VCaP (cell line): ENCODE results near the gene GTPBP3.

Experiments
- H3K27ac ChIP-seq: fragments of 450-650 bp; 2 replicates; pipeline ENCODE4 v1.5.1; 2017
- TF ChIP-seq, protein P1 (sequence below): fragments of 450-650 bp; conservative IDR thresholded peaks from 2 replicates; pipeline ENCODE4 v1.5.1; 2017; ENCODE audit warnings: mild to moderate bottlenecking, moderate library complexity

Gene GTPBP3

DNA sequence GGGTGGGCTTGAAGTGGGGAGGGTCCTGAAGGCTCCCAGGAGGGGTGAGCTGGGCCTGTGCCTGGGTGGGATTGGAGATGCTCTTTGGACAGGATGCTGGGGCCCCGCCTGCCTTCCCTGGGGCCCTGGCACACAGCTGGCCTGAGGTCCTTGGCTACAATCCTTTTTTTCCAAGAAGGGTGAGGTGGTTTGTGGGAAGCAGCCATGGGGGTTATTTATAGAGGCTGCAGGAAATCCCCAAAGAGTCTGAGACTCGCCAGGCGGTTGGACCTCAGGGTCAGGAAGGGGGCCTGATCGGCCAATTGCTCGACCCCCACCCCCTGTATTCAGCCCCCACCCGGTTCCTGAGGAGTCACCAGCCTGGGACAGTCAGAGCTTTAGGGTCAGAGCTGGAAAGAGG is 10.0 kb downstream of the GTPBP3 start:
- H3K27ac ChIP-seq, result no peak overlapping the region
- TF ChIP-seq, protein P1, sequence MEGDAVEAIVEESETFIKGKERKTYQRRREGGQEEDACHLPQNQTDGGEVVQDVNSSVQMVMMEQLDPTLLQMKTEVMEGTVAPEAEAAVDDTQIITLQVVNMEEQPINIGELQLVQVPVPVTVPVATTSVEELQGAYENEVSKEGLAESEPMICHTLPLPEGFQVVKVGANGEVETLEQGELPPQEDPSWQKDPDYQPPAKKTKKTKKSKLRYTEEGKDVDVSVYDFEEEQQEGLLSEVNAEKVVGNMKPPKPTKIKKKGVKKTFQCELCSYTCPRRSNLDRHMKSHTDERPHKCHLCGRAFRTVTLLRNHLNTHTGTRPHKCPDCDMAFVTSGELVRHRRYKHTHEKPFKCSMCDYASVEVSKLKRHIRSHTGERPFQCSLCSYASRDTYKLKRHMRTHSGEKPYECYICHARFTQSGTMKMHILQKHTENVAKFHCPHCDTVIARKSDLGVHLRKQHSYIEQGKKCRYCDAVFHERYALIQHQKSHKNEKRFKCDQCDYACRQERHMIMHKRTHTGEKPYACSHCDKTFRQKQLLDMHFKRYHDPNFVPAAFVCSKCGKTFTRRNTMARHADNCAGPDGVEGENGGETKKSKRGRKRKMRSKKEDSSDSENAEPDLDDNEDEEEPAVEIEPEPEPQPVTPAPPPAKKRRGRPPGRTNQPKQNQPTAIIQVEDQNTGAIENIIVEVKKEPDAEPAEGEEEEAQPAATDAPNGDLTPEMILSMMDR, result no peak

DNA sequence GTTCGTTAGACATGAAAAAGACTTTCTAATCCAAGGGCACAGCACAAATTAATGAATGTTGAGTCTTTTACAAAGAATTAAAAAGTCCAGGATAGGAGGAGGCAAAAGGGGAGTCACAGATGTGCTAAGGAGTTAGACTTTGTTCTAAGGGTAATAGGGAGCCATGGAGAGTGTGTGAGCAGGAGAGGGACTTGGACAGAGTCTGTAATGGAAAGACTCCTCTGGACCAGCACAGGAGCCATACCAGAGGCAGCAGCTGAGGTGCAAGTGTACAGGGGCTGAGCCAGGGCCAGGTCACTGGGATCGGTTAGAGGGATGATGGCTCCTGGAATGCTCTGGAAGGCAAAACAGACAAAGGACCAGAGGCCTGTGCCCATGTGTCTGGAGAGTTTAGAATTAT is 10.5 kb downstream of the GTPBP3 start:
- H3K27ac ChIP-seq, result no peak overlapping the region
- TF ChIP-seq, protein P1, result no peak

DNA sequence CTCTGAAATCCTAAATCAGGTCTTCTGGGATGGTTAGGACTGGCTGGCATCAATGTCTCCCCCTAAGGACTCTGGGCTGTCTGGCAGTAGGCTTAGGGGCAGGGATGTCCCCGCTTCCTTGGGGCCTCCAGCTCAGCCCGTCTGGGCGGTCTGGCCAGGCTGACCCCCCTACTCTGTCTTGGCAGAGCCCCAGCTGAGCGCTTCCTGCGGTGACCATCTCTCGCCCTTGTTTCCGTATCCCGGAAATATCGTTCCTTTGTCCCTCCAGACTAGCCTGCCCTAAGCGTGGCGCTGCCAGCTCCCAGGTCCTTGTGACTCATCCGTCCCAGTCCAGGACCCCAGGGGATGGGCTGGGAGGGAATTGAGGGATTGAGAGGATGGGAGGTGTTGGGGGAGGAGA is 11.3 kb downstream of the GTPBP3 start:
- H3K27ac ChIP-seq, result no peak overlapping the region
- TF ChIP-seq, protein P1, result no peak

DNA sequence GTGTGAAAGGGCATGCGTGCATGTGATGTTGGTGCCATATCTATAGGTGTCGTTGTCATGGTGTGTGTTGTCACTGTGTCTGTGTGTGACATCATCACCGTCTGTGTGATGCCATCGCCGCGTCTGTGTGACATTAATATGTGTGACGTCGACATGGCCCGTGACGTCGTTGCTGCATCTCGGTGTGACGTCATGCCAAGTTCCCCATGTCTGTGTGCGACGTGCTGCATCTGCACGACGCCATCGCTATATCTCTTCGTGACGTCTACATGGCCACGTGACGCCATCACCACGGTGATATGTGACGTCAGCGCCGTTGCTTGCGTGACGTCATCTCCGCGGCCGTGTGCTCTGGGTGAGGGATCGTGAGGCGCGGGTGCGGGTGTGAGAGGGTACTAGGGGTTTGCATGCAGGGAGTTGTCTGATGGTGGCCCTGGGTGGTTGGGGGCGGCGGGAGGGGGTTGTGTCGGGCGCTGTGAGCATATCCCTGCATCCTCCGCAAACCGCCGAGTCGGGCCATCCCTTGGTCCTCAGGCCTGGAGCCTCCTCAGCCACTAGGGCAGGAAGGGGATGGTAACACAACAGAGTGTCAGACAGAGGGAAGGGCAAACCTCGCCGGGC is 14.6 kb downstream of the GTPBP3 start:
- TF ChIP-seq, protein P1, result no peak
- H3K27ac ChIP-seq, result no peak overlapping the region

DNA sequence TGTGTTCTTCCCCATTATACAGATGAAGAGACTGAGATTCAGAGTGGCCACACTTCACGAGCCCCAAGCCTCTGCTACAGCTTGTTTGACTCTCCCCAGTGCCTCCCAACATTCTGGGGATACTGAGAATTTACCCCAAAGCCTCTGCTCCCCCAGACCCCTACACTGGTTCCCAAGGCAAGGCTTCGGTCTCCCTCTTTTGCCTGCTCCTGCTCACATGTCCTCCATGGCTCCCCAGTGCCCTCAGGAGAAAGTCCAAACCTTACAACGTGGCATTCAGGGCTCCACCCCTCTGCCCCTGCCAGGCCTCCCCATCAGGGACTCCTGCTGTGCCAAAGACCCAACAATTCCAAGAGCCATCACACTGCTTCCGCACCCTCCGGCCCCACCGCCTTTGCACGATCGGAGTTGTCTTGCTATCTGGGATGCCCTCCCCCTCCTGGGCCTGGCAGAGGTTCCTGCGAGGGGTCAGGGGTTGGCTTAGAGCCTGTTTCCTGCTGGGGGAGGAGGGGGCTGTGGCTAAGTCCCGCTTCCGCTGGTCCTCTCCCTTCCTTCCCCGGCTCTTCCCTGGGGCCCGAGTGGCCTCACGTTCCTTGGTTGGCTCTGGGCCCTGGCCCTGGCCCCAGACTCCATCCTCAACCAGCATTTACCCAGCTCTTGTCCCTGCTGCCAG is 15.4 kb downstream of the GTPBP3 start:
- no peak overlapping the region for H3K27ac ChIP-seq
- TF ChIP-seq, protein P1, result no peak

DNA sequence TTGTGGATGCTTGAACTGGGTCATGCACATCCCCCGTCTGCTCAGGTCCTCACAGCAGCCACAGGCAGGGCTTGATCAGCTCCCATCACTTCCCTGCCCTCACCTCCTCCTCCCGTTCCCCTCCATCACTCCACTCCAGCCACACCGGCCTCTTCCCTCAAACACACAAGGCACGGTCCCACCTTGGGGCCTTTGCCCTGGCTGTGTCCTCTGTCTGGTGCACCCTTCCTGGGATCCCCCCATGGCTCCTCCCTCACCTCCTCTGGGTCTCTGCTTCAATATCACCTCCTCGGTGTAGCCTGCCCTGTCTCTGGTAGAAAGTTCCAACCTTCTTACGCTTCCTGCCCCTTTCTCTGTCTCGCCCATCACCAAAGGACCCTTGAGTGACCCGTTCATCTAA is 16.0 kb downstream of the GTPBP3 start:
- H3K27ac ChIP-seq, result no peak overlapping the region
- TF ChIP-seq, protein P1, result no peak

DNA sequence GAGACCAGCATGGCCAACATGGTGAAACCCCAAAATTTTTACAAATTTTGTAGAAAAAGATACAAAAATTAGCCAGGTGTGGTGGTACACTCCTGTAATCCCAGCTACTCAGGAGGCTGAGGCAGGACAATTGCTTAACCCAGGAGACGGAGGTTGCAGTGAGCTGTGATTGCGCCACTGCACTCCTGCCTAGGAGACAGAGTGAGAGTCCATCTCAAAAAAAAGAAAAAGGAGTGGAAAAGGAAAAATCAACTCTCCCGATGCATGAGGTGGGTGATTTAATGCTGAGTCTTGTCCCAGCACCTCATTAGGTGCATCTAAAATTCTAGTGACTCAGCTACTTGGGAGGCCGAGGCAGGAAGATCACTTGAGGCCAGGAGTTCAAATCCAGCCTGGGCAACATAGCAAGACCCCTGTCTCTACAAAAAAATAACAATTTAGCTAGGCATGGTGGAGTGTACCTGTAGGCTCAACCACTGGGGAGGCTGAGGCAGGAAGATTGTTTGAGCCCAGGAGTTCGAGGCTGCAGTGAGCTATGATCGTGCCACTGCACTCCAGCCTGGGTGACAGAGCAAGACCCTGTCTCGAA is 19.8 kb downstream of the GTPBP3 start:
- TF ChIP-seq, protein P1, result no peak
- no peak overlapping the region for H3K27ac ChIP-seq
